Skeletal muscle tissue (tissue), 4 donors: Measurements from ENCODE around the gene RIPK4. TPM values are rescaled to one million over a fixed set of nuclear protein-coding genes. Genes with fewer than 3 reads are reported as not detected.

Source experiments
- H3K27ac ChIP-seq: one replicate; pipeline ENCODE4 v1.7.0; 2013; ENCODE audit warnings: mild to moderate bottlenecking, low read depth, low read length, inconsistent platforms
- H3K27me3 ChIP-seq, 3 donors: one replicate each; pipeline ENCODE4 v1.7.0; 2013; ENCODE audit warnings: low read length in 3 of 3; ENCODE audit not compliant: control insufficient read depth in 3 of 3, insufficient read depth in 3 of 3
- H3K36me3 ChIP-seq, 3 donors: one replicate each; pipeline ENCODE4 v1.7.0; 2013; ENCODE audit warnings: low read length in 3 of 3; ENCODE audit not compliant: control insufficient read depth in 3 of 3, insufficient read depth in 3 of 3
- H3K4me1 ChIP-seq, 3 donors: one replicate each; pipeline ENCODE4 v1.7.0; 2013; ENCODE audit warnings: low read length in 3 of 3, mild to moderate bottlenecking in 3 of 3; ENCODE audit not compliant: control insufficient read depth in 3 of 3, insufficient read depth in 3 of 3
- H3K4me3 ChIP-seq, 3 donors: one replicate each; pipeline ENCODE4 v1.7.0; 2013; ENCODE audit warnings: low read length in 3 of 3
- H3K9ac ChIP-seq, 3 donors: one replicate each; pipeline ENCODE4 v1.7.0; 2013; ENCODE audit warnings: low read length in 3 of 3, mild to moderate bottlenecking in 3 of 3, moderate library complexity in 2 of 3, low read depth in 1 of 3
- H3K9me3 ChIP-seq, 3 donors: one replicate each; pipeline ENCODE4 v1.7.0; 2013; ENCODE audit warnings: low read length in 3 of 3; ENCODE audit not compliant: control insufficient read depth in 3 of 3
- total RNA-seq: library from RNA; depleted of rRNA; stranded (reverse); fragments of >200 nt; gene quantifications from one replicate; pipeline ENCODE4 v1.2.3, GENCODE V29; 2014
- donor health status: Osteomylitis.

The RIPK4 gene
- total RNA-seq, 1 donor from 2014 or later = under 0.01 TPM

- Histone ChIP-seq H3K4me1 (peaks cover 11 to 13% (median 12%) of the 10 kb centered on the region in 3 donors), H3K4me3 (no peak overlapping the region), H3K36me3 (no peaks in the 10 kb centered on the region), H3K9me3 (no peaks in the 10 kb centered on the region), H3K27ac (no peak overlapping the region), H3K9ac (no peak overlapping the region), H3K27me3 (peaks cover 54 to 82% (median 65%) of the 10 kb centered on the region in 3 donors)
Measured at GRCh38 chr21:41770901-41771624, 4.2 kb upstream of the RIPK4 start.

- Histone ChIP-seq H3K27me3 (peaks cover 60 to 83% (median 70%) of the 10 kb centered on the region in 3 donors), H3K9me3 (no peaks in the 10 kb centered on the region), H3K9ac (no peak overlapping the region), H3K27ac (no peak overlapping the region), H3K4me1 (peaks cover 11 to 13% (median 12%) of the 10 kb centered on the region in 3 donors), H3K36me3 (no peaks in the 10 kb centered on the region), H3K4me3 (no peak overlapping the region)
Measured at GRCh38 chr21:41769933-41770332, 3.1 kb upstream of the RIPK4 start.

GRCh38 chr21:41769521-41769920 is 2.7 kb upstream of the RIPK4 start:
- Histone ChIP-seq H3K9me3 (no peaks in the 10 kb centered on the region), H3K27me3 (peaks cover 65 to 85% (median 70%) of the 10 kb centered on the region in 3 donors), H3K9ac (no peak overlapping the region), H3K27ac (no peak overlapping the region), H3K4me1 (peaks cover 11 to 13% (median 12%) of the 10 kb centered on the region in 3 donors), H3K36me3 (no peaks in the 10 kb centered on the region), H3K4me3 (no peak overlapping the region)

- Histone ChIP-seq H3K27me3 (peaks cover 69 to 88% (median 74%) of the 10 kb centered on the region in 3 donors), H3K36me3 (no peaks in the 10 kb centered on the region), H3K9ac (no peak overlapping the region), H3K4me3 (peak overlapping the region in 1 of 3 donors; percentile 2), H3K4me1 (peaks cover 11 to 13% (median 12%) of the 10 kb centered on the region in 3 donors), H3K27ac (no peak overlapping the region), H3K9me3 (no peaks in the 10 kb centered on the region)
Measured at GRCh38 chr21:41769111-41769510, 2.3 kb upstream of the RIPK4 start.

GRCh38 chr21:41768437-41769042 is 1.7 kb upstream of the RIPK4 start:
- H3K4me3 ChIP-seq = peak overlapping the region in 1 of 3 donors; percentile 27
- no peaks in the 10 kb centered on the region for H3K9me3 ChIP-seq
- H3K4me1 ChIP-seq = peaks cover 11 to 13% (median 12%) of the 10 kb centered on the region in 3 donors
- H3K9ac ChIP-seq = peak overlapping the region in 1 of 3 donors; percentile 32
- no peak overlapping the region for H3K27ac ChIP-seq
- no peaks in the 10 kb centered on the region for H3K36me3 ChIP-seq
- H3K27me3 ChIP-seq = peaks cover 73 to 90% (median 76%) of the 10 kb centered on the region in 3 donors

GRCh38 chr21:41767606-41768436 is 969 bp upstream of the RIPK4 start:
- Histone ChIP-seq H3K4me1 (peaks cover 11 to 13% (median 12%) of the 10 kb centered on the region in 3 donors), H3K9me3 (no peaks in the 10 kb centered on the region), H3K27me3 (peaks cover 75 to 91% (median 82%) of the 10 kb centered on the region in 3 donors), H3K9ac (no peak overlapping the region), H3K4me3 (no peak overlapping the region), H3K36me3 (no peaks in the 10 kb centered on the region), H3K27ac (no peak overlapping the region)

- H3K4me1 ChIP-seq = peaks cover 13 to 23% (median 18%) of the 10 kb centered on the region in 3 donors
- peaks cover 79 to 93% (median 90%) of the 10 kb centered on the region in 3 donors for H3K27me3 ChIP-seq
- H3K4me3 ChIP-seq = no peak overlapping the region
- no peak overlapping the region for H3K27ac ChIP-seq
- H3K9me3 ChIP-seq = no peaks in the 10 kb centered on the region
- no peaks in the 10 kb centered on the region for H3K36me3 ChIP-seq
- no peak overlapping the region for H3K9ac ChIP-seq
Measured at GRCh38 chr21:41765973-41766882, 624 bp downstream of the RIPK4 start.

- H3K27me3 ChIP-seq = peaks cover 84 to 92% (median 84%) of the 10 kb centered on the region in 3 donors
- H3K27ac ChIP-seq = no peak overlapping the region
- H3K4me1 ChIP-seq = peaks cover 17 to 29% (median 21%) of the 10 kb centered on the region in 3 donors
- no peaks in the 10 kb centered on the region for H3K9me3 ChIP-seq
- H3K36me3 ChIP-seq = no peaks in the 10 kb centered on the region
- H3K4me3 ChIP-seq = no peak overlapping the region
- no peak overlapping the region for H3K9ac ChIP-seq
Measured at GRCh38 chr21:41765420-41765821, 1.4 kb downstream of the RIPK4 start.
